HAP-1 (cell line): ENCODE measurements around the gene DSTYK.

Source experiments
- DNase-seq, 2 experiments: peaks; one replicate each; pipeline ENCODE4 v3.0.0-alpha.2; 2016 to 2020; ENCODE audit warnings: low spot score in 2 of 2
- H3K27me3 ChIP-seq: fragments of 250-450 bp; sonication (Bioruptor Pico); 2 replicates; pipeline ENCODE4 v1.5.1; 2020; ENCODE audit warnings: low read depth, mild to moderate bottlenecking, moderate library complexity
- H3K36me3 ChIP-seq: fragments of 250-450 bp; sonication (Bioruptor Pico); replicated peaks from 2 replicates; pipeline ENCODE4 v1.5.1; 2020; ENCODE audit warnings: mild to moderate bottlenecking
- H3K4me1 ChIP-seq: fragments of 250-450 bp; sonication (Bioruptor Pico); 2 replicates; pipeline ENCODE4 v1.5.1; 2020; ENCODE audit warnings: mild to moderate bottlenecking
- H3K4me3 ChIP-seq: fragments of 250-450 bp; sonication (Bioruptor Pico); 2 replicates; pipeline ENCODE4 v1.5.1; 2020; ENCODE audit warnings: mild to moderate bottlenecking, moderate library complexity
- H3K9me3 ChIP-seq: fragments of 250-450 bp; sonication (Bioruptor Pico); 2 replicates; pipeline ENCODE4 v1.5.1; 2020; ENCODE audit warnings: mild to moderate bottlenecking, moderate library complexity
- in situ Hi-C: fragments of 300-500 bp; cut with MboI; formaldehyde crosslinking; loops from 3 replicates; pipeline ENCODE4 v1.14.3; 2020; ENCODE audit warnings: low sequenced_read_pairs, inconsistent platforms, mixed read lengths

The DSTYK gene

GRCh38 chr1:205211169-205211838 is at the start of gene DSTYK:
DSTYK (minus strand) TSS chr1:205211702; CDS start chr1:205211535, 167 bp downstream.
- in situ Hi-C loops = no loop called here
- Histone ChIP-seq H3K4me3 (peak within 1 kb of the TSS; percentile 90), H3K36me3 (no peaks in the 10 kb centered on the region), H3K9me3 (no peaks in the 10 kb centered on the region), H3K4me1 (peaks cover 14% of the 10 kb centered on the region), H3K27me3 (peaks cover 18% of the 10 kb centered on the region)
- DNase-seq = peak; percentile 91 to 96

GRCh38 chr1:205259998-205260397 is 48.5 kb upstream of the DSTYK start:
- no peaks in the 10 kb centered on the region for H3K4me1 ChIP-seq
- in situ Hi-C loops = loop anchor here (5.0 kb wide), 1 partner anchor 263 kb away; no protein-coding TSS in a partner anchor
- H3K9me3 ChIP-seq = no peaks in the 10 kb centered on the region
- no peak overlapping the region for H3K4me3 ChIP-seq
- no peaks in the 10 kb centered on the region for H3K27me3 ChIP-seq
- no peaks in the 10 kb centered on the region for H3K36me3 ChIP-seq
- no peak for DNase-seq

- DNase-seq = no peak
- H3K9me3 ChIP-seq = no peaks in the 10 kb centered on the region
- H3K36me3 ChIP-seq = no peaks in the 10 kb centered on the region
- H3K27me3 ChIP-seq = no peaks in the 10 kb centered on the region
- no peak overlapping the region for H3K4me3 ChIP-seq
- in situ Hi-C loops = loop anchor here (5.0 kb wide), 1 partner anchor 262 kb away; no protein-coding TSS in a partner anchor
- no peaks in the 10 kb centered on the region for H3K4me1 ChIP-seq
Measured at GRCh38 chr1:205259324-205259832, 47.9 kb upstream of the DSTYK start.

GRCh38 chr1:205258719-205259118 is 47.2 kb upstream of the DSTYK start:
- Histone ChIP-seq H3K9me3 (no peaks in the 10 kb centered on the region), H3K36me3 (no peaks in the 10 kb centered on the region), H3K4me3 (no peak overlapping the region), H3K4me1 (no peaks in the 10 kb centered on the region), H3K27me3 (no peaks in the 10 kb centered on the region)
- DNase-seq = no peak
- in situ Hi-C loops = loop anchor here (5.0 kb wide), 1 partner anchor 261 kb away; no protein-coding TSS in a partner anchor

- H3K27me3 ChIP-seq = no peaks in the 10 kb centered on the region
- no peaks in the 10 kb centered on the region for H3K4me1 ChIP-seq
- no peak for DNase-seq
- H3K36me3 ChIP-seq = no peaks in the 10 kb centered on the region
- in situ Hi-C loops = loop anchor here (5.0 kb wide), 1 partner anchor 261 kb away; no protein-coding TSS in a partner anchor
- H3K9me3 ChIP-seq = no peaks in the 10 kb centered on the region
- no peak overlapping the region for H3K4me3 ChIP-seq
Measured at GRCh38 chr1:205258261-205258691, 46.8 kb upstream of the DSTYK start.

GRCh38 chr1:205257735-205258134 is 46.2 kb upstream of the DSTYK start:
- Histone ChIP-seq H3K9me3 (no peaks in the 10 kb centered on the region), H3K27me3 (no peaks in the 10 kb centered on the region), H3K4me3 (no peak overlapping the region), H3K36me3 (no peaks in the 10 kb centered on the region), H3K4me1 (no peaks in the 10 kb centered on the region)
- no peak for DNase-seq
- in situ Hi-C loops = loop anchor here (5.0 kb wide), 1 partner anchor 260 kb away; no protein-coding TSS in a partner anchor

GRCh38 chr1:205256951-205257625 is 45.6 kb upstream of the DSTYK start:
- in situ Hi-C loops = loop anchor here (5.0 kb wide), 1 partner anchor 260 kb away; no protein-coding TSS in a partner anchor
- H3K27me3 ChIP-seq = no peaks in the 10 kb centered on the region
- no peaks in the 10 kb centered on the region for H3K4me1 ChIP-seq
- no peaks in the 10 kb centered on the region for H3K36me3 ChIP-seq
- no peaks in the 10 kb centered on the region for H3K9me3 ChIP-seq
- no peak overlapping the region for H3K4me3 ChIP-seq
- no peak for DNase-seq

- Histone ChIP-seq H3K9me3 (no peaks in the 10 kb centered on the region), H3K4me3 (no peak overlapping the region), H3K4me1 (no peaks in the 10 kb centered on the region), H3K36me3 (no peaks in the 10 kb centered on the region), H3K27me3 (no peaks in the 10 kb centered on the region)
- in situ Hi-C loops = loop anchor here (5.0 kb wide), 1 partner anchor 259 kb away; no protein-coding TSS in a partner anchor
- peak; percentile 60 to 90 for DNase-seq
Measured at GRCh38 chr1:205255941-205256780, 44.7 kb upstream of the DSTYK start.

- Histone ChIP-seq H3K27me3 (no peaks in the 10 kb centered on the region), H3K9me3 (no peaks in the 10 kb centered on the region), H3K4me3 (no peak overlapping the region), H3K4me1 (no peaks in the 10 kb centered on the region), H3K36me3 (no peaks in the 10 kb centered on the region)
- in situ Hi-C loops = no loop called here
- no peak for DNase-seq
Measured at GRCh38 chr1:205251576-205251975, 40.1 kb upstream of the DSTYK start.

- H3K4me3 ChIP-seq = no peak overlapping the region
- in situ Hi-C loops = no loop called here
- no peak for DNase-seq
Measured at GRCh38 chr1:205250699-205251098, 39.2 kb upstream of the DSTYK start.

GRCh38 chr1:205249651-205250050 is 38.1 kb upstream of the DSTYK start:
- H3K27me3 ChIP-seq = no peaks in the 10 kb centered on the region
- no peaks in the 10 kb centered on the region for H3K36me3 ChIP-seq
- no peaks in the 10 kb centered on the region for H3K9me3 ChIP-seq
- in situ Hi-C loops = no loop called here
- no peaks in the 10 kb centered on the region for H3K4me1 ChIP-seq
- no peak overlapping the region for H3K4me3 ChIP-seq
- no peak for DNase-seq

More at GRCh38 chr1:205250699-205251098, 39.2 kb upstream of the DSTYK start:
- no peaks in the 10 kb centered on the region for H3K4me1 ChIP-seq
- H3K9me3 ChIP-seq = no peaks in the 10 kb centered on the region
- no peaks in the 10 kb centered on the region for H3K36me3 ChIP-seq
- H3K27me3 ChIP-seq = no peaks in the 10 kb centered on the region

GRCh38 chr1:205248793-205249601 is 37.5 kb upstream of the DSTYK start:
- Histone ChIP-seq H3K4me3 (no peak overlapping the region), H3K4me1 (no peaks in the 10 kb centered on the region), H3K9me3 (no peaks in the 10 kb centered on the region), H3K36me3 (no peaks in the 10 kb centered on the region), H3K27me3 (no peaks in the 10 kb centered on the region)
- no peak for DNase-seq
- in situ Hi-C loops = no loop called here
